Trophoblast cell (in vitro differentiated cells and primary cell): ENCODE data around the gene ARX.

Experiments
- DNase-seq, 2 donors: peaks; one replicate each; pipeline ENCODE4 v3.0.0-alpha.2; 2016
- H2AFZ ChIP-seq: 2 replicates; pipeline ENCODE4 v1.6.1; 2013; ENCODE audit warnings: low read length, moderate library complexity, mild to moderate bottlenecking; ENCODE audit not compliant: insufficient read depth, poor library complexity
- H2AK5ac ChIP-seq: 2 replicates; pipeline ENCODE4 v1.6.1; 2013; ENCODE audit warnings: mild to moderate bottlenecking, low read length
- H2BK120ac ChIP-seq: 2 replicates; pipeline ENCODE4 v1.6.1; 2013; ENCODE audit warnings: low read length, mild to moderate bottlenecking, moderate library complexity; ENCODE audit not compliant: insufficient read depth, poor library complexity
- H2BK12ac ChIP-seq: 2 replicates; pipeline ENCODE4 v1.6.1; 2013; ENCODE audit warnings: mild to moderate bottlenecking, low read length, moderate library complexity
- H2BK5ac ChIP-seq: 2 replicates; pipeline ENCODE4 v1.6.1; 2013; ENCODE audit warnings: low read length, low read depth, moderate library complexity, mild to moderate bottlenecking; ENCODE audit not compliant: poor library complexity
- H3K14ac ChIP-seq: 2 replicates; pipeline ENCODE4 v1.6.1; 2013; ENCODE audit warnings: mild to moderate bottlenecking, low read length
- H3K18ac ChIP-seq: 2 replicates; pipeline ENCODE4 v1.6.1; 2013; ENCODE audit warnings: mild to moderate bottlenecking, low read length
- H3K23ac ChIP-seq: 2 replicates; pipeline ENCODE4 v1.6.1; 2013; ENCODE audit warnings: low read length
- H3K27ac ChIP-seq: 2 replicates; pipeline ENCODE4 v1.5.1; 2013; ENCODE audit warnings: low read depth, mild to moderate bottlenecking, inconsistent platforms, low read length, moderate library complexity
- H3K27me3 ChIP-seq: 2 replicates; pipeline ENCODE4 v1.6.1; 2013; ENCODE audit warnings: inconsistent platforms, mild to moderate bottlenecking, low read length, moderate library complexity; ENCODE audit not compliant: insufficient read depth
- H3K36me3 ChIP-seq, 2 experiments: 1 replicate in 1 of 2; 2 replicates in 1 of 2; pipeline ENCODE4 v1.6.1; 2013; ENCODE audit warnings: low read length in 2 of 2, mild to moderate bottlenecking in 2 of 2, moderate library complexity in 1 of 2; ENCODE audit not compliant: insufficient read depth in 2 of 2, control insufficient read depth in 1 of 2
- H3K4ac ChIP-seq: 2 replicates; pipeline ENCODE4 v1.6.1; 2013; ENCODE audit warnings: low read depth, mild to moderate bottlenecking, low read length, moderate library complexity
- H3K4me1 ChIP-seq, 2 experiments: 1 replicate in 1 of 2; 2 replicates in 1 of 2; pipeline ENCODE4 v1.6.1; 2013; ENCODE audit warnings: low read length in 2 of 2, mild to moderate bottlenecking in 2 of 2, moderate library complexity in 1 of 2; ENCODE audit not compliant: insufficient read depth in 2 of 2, control insufficient read depth in 1 of 2
- H3K4me2 ChIP-seq: 2 replicates; pipeline ENCODE4 v1.6.1; 2013; ENCODE audit warnings: inconsistent platforms, mild to moderate bottlenecking, low read length, moderate library complexity
- H3K4me3 ChIP-seq: 2 replicates; pipeline ENCODE4 v1.5.1; 2013; ENCODE audit warnings: mild to moderate bottlenecking, low read depth, low read length, inconsistent platforms
- H3K79me1 ChIP-seq: one replicate; pipeline ENCODE4 v1.6.1; 2013; ENCODE audit warnings: low read length
- H3K79me2 ChIP-seq: 2 replicates; pipeline ENCODE4 v1.6.1; 2013; ENCODE audit warnings: low read length, mild to moderate bottlenecking; ENCODE audit not compliant: control insufficient read depth, insufficient read depth, poor library complexity
- H3K9ac ChIP-seq: 2 replicates; pipeline ENCODE4 v1.6.1; 2013; ENCODE audit warnings: mild to moderate bottlenecking, low read length
- H3K9me3 ChIP-seq: 2 replicates; pipeline ENCODE4 v1.6.1; 2013; ENCODE audit warnings: low read depth, mild to moderate bottlenecking, control low read depth, inconsistent platforms, low read length; ENCODE audit not compliant: insufficient read depth
- H4K12ac ChIP-seq: 2 replicates; pipeline ENCODE4 v1.6.1; 2013; ENCODE audit warnings: low read depth, mild to moderate bottlenecking, low read length, moderate library complexity
- H4K8ac ChIP-seq: 2 replicates; pipeline ENCODE4 v1.6.1; 2013; ENCODE audit warnings: low read depth, mild to moderate bottlenecking, low read length, moderate library complexity
- H4K91ac ChIP-seq: one replicate; pipeline ENCODE4 v1.6.1; 2013; ENCODE audit warnings: low read depth, mild to moderate bottlenecking, low read length, moderate library complexity
- WGBS: extraction: QIAGEN DNeasy Blood & Tissue Kit; methylation state at CpG from one replicate; pipeline ENCODE4 v1.1.7; 2013; ENCODE audit warnings: missing lambda C conversion rate; ENCODE audit not compliant: insufficient read length, insufficient coverage; ENCODE audit errors: extremely low coverage; 5-methylcytosine and 5-hydroxymethylcytosine counted together

Gene ARX

DNA sequence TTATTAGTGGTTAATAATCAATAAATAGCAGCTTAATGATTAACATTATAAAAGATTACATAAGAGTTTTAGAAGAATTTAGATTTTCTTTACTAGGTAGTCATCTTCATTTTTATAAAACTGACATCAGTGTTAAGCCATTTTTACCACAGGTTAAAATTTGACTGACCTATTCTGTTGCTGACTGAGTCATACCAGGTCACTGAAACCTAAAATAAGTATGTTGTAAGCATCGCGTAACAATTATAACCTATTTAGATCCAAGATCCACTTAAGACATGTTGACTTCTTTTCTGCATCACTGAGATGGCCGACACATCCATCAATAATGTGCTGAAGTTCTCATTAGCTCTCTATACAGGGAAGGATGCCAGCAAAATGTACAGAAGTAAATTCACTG lies 36.7 kb downstream of the ARX start:
- Histone ChIP-seq H3K79me1 (no peaks in the 10 kb centered on the region), H3K23ac (no peak overlapping the region), H3K36me3 (no peaks in the 10 kb centered on the region), H4K91ac (no peak overlapping the region), H3K9me3 (no peaks in the 10 kb centered on the region), H3K27ac (no peak overlapping the region), H3K18ac (no peak overlapping the region), H4K12ac (no peak overlapping the region), H3K4me3 (no peak overlapping the region), H2BK120ac (no peak overlapping the region), H3K4me2 (no peak overlapping the region), H3K14ac (no peak overlapping the region), H2BK12ac (no peak overlapping the region), H4K8ac (no peak overlapping the region), H2AFZ (no peak overlapping the region), H3K4me1 (no peaks in the 10 kb centered on the region), H2BK5ac (no peak overlapping the region), H2AK5ac (no peak overlapping the region), H3K4ac (no peak overlapping the region), H3K9ac (no peak overlapping the region), H3K79me2 (no peaks in the 10 kb centered on the region), H3K27me3 (no peaks in the 10 kb centered on the region)
- no CpG with 5 or more reads among the region's 3 CpGs for WGBS
- no peak for DNase-seq

DNA sequence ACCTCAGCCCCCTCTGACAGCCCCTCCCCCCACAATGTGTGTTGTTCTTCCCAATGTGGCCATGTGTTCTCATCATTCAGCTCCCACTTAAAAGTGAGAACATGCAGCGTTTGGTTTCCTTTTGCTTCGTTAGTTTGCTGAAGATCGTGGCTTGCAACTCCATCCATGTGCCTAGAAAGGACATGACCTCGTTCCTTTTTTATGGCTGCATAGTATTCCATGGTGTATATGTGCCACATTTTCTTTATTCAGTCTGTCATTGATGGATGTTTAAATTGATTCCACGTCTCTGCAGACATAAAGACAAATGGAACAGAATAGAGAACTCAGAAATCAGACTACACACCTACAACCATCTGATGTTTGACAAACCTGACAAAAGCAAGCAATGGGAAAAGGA lies 46.0 kb downstream of the ARX start:
- Histone ChIP-seq H4K91ac (no peak overlapping the region), H3K4me1 (no peaks in the 10 kb centered on the region), H3K4me2 (no peak overlapping the region), H2BK5ac (no peak overlapping the region), H3K18ac (no peak overlapping the region), H3K79me1 (no peaks in the 10 kb centered on the region), H3K27ac (no peak overlapping the region), H3K9me3 (no peaks in the 10 kb centered on the region), H3K79me2 (no peaks in the 10 kb centered on the region), H4K8ac (no peak overlapping the region), H3K9ac (no peak overlapping the region), H2AK5ac (no peak overlapping the region), H2BK120ac (no peak overlapping the region), H2BK12ac (no peak overlapping the region), H3K4ac (no peak overlapping the region), H3K14ac (no peak overlapping the region), H3K4me3 (no peak overlapping the region), H2AFZ (no peak overlapping the region), H3K23ac (no peak overlapping the region), H3K27me3 (no peaks in the 10 kb centered on the region), H4K12ac (no peak overlapping the region), H3K36me3 (no peaks in the 10 kb centered on the region)
- DNase-seq: no peak
- WGBS: no CpG with 5 or more reads among the region's 5 CpGs

DNA sequence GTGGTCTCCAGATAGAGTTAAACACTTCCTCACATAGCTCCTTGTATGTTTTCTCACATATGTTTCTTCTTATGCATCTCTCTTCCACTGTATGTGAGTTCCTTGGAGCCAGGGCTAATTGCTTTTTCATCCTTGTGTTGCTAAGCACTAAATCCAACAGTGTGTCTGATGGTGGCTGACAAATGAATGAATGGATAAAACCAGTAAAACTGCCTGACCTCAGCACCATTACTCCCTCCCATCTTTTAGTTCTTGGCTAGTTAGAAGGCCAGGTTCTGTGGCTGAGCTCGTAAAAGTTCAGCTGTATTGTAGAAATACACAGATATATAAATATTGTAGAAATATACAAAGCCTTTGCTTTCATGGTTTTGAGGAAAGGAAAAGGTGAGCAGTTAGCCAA lies 50.4 kb downstream of the ARX start:
- no peaks in the 10 kb centered on the region for H3K9me3 ChIP-seq
- H3K4me1 ChIP-seq: no peaks in the 10 kb centered on the region
- H2BK12ac ChIP-seq: no peak overlapping the region
- no peak overlapping the region for H3K9ac ChIP-seq
- H2BK120ac ChIP-seq: no peak overlapping the region
- H2AK5ac ChIP-seq: no peak overlapping the region
- H4K91ac ChIP-seq: no peak overlapping the region
- no peak overlapping the region for H3K27ac ChIP-seq
- no peak overlapping the region for H3K14ac ChIP-seq
- H3K4me2 ChIP-seq: no peak overlapping the region
- H3K79me1 ChIP-seq: no peaks in the 10 kb centered on the region
- no peaks in the 10 kb centered on the region for H3K27me3 ChIP-seq
- no peaks in the 10 kb centered on the region for H3K36me3 ChIP-seq
- H4K12ac ChIP-seq: no peak overlapping the region
- H2AFZ ChIP-seq: no peak overlapping the region
- H4K8ac ChIP-seq: no peak overlapping the region
- no peak overlapping the region for H3K23ac ChIP-seq
- DNase-seq: no peak
- H3K4me3 ChIP-seq: no peak overlapping the region
- no peak overlapping the region for H3K4ac ChIP-seq
- no peaks in the 10 kb centered on the region for H3K79me2 ChIP-seq
- no peak overlapping the region for H2BK5ac ChIP-seq
- no peak overlapping the region for H3K18ac ChIP-seq
- no CpG with 5 or more reads among the region's 1 CpG for WGBS

DNA sequence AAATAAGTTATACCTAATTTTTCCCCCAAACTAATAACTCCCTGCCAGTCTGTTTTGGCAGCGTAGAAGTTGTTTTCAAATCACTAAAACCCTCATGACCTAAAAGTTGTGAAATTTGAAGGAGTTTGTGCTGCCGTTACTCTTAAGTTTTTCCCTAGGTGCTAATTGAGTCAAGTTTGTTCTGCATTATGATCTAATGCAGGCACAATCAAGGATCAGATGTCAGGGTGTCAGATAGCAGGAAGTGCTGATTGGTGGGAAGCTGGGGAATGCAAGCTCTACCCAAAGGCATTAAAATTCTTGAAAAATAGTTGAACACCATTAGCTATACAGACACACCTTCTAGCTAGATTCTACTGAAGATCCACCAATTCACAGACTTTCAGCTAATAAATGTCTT lies 51.9 kb downstream of the ARX start:
- H2AK5ac ChIP-seq: no peak overlapping the region
- no peak overlapping the region for H3K14ac ChIP-seq
- H3K27ac ChIP-seq: no peak overlapping the region
- H3K18ac ChIP-seq: no peak overlapping the region
- H2BK12ac ChIP-seq: no peak overlapping the region
- H3K27me3 ChIP-seq: no peaks in the 10 kb centered on the region
- no peaks in the 10 kb centered on the region for H3K79me1 ChIP-seq
- WGBS: no CpG with 5 or more reads among the region's 2 CpGs
- H3K9ac ChIP-seq: no peak overlapping the region
- H4K91ac ChIP-seq: no peak overlapping the region
- H3K4ac ChIP-seq: no peak overlapping the region
- no peak overlapping the region for H2BK120ac ChIP-seq
- H2AFZ ChIP-seq: no peak overlapping the region
- H3K36me3 ChIP-seq: no peaks in the 10 kb centered on the region
- H3K4me1 ChIP-seq: no peaks in the 10 kb centered on the region
- no peak overlapping the region for H3K4me3 ChIP-seq
- no peak for DNase-seq
- H3K79me2 ChIP-seq: no peaks in the 10 kb centered on the region
- no peak overlapping the region for H2BK5ac ChIP-seq
- no peak overlapping the region for H3K23ac ChIP-seq
- H3K9me3 ChIP-seq: no peaks in the 10 kb centered on the region
- H4K8ac ChIP-seq: no peak overlapping the region
- no peak overlapping the region for H3K4me2 ChIP-seq
- no peak overlapping the region for H4K12ac ChIP-seq
